ENCODE data around the gene RAC2.

DNA sequence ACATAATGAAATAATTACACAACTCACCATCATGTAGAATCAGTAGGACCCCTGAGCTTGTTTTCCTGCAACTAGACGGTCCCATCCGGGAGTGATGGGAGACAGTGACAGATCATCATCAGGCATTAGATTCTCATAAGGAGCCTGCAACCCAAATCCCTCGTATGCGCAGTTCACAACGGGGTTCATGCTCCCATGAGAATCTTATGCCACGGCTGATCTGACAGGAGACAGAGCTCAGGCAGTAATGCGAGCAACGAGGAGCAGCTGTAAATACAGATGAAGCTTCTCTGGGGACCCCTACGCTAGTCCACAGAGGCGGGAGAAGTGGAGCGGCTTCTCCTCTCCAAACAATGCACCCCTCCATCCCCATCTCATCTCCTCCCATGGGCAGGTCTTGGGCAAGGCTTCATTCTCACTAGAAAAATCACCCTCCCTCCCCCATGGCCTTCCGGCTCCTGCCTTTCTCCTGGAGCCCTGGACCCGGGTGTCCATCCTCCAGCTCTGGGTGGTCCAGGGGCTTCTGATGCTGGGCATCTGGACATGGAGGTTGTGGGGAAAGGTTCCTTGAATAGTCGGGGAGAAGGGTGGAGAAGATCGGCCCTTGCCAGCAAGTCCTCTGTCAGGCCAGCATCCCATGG lies 16.2 kb upstream of the RAC2 start:
- TF ChIP-seq, protein P1, sequence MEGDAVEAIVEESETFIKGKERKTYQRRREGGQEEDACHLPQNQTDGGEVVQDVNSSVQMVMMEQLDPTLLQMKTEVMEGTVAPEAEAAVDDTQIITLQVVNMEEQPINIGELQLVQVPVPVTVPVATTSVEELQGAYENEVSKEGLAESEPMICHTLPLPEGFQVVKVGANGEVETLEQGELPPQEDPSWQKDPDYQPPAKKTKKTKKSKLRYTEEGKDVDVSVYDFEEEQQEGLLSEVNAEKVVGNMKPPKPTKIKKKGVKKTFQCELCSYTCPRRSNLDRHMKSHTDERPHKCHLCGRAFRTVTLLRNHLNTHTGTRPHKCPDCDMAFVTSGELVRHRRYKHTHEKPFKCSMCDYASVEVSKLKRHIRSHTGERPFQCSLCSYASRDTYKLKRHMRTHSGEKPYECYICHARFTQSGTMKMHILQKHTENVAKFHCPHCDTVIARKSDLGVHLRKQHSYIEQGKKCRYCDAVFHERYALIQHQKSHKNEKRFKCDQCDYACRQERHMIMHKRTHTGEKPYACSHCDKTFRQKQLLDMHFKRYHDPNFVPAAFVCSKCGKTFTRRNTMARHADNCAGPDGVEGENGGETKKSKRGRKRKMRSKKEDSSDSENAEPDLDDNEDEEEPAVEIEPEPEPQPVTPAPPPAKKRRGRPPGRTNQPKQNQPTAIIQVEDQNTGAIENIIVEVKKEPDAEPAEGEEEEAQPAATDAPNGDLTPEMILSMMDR (IDR thresholded peaks at IDR 0.05) = no peak
- no peak for TF ChIP-seq POLR2A (IDR thresholded peaks at IDR 0.05)
- TF ChIP-seq EP300 (IDR thresholded peaks at IDR 0.05) = no peak
- TF ChIP-seq POLR2AphosphoS5 (IDR thresholded peaks at IDR 0.05) = no peak
